ENCODE results near the gene AHNAK. TPM values are rescaled to one million over a fixed set of nuclear protein-coding genes. Genes with fewer than 3 reads are reported as not detected.

AHNAK gene
- total and polyA plus RNA-seq, 2 of the 8 experiments (the other 6 are each of a cell fraction or from before 2014, with no cell fraction given): 2.0 to 5.8 TPM

- TF ChIP-seq CHD7 (IDR thresholded peaks at IDR 0.05; ENCODE audit: insufficient replicate concordance, low read length): no peak
- no peak for TF ChIP-seq EGR1 (IDR thresholded peaks at IDR 0.05; ENCODE audit: borderline replicate concordance, low read depth, low read length)
- no peak for TF ChIP-seq TAF7 (optimal IDR thresholded peaks at IDR 0.05; ENCODE audit: borderline replicate concordance, low read depth, low read length)
- no peak for TF ChIP-seq SIN3A (conservative IDR thresholded peaks at IDR 0.05 in 1 of 2, IDR thresholded peaks at IDR 0.05 in 1 of 2; ENCODE audit: low read depth in 1 of 2, low read length in 2 of 2)
Measured at GRCh38 chr11:62477927-62478326, 68.7 kb downstream of the AHNAK start (continued).
